Dendritic cell treated with granulocyte-macrophage colony-stimulating factor and Interleukin-4, amounts not matched to agents 40 ng/mL and 50 ng/mL, for 4 days (primary cell): ENCODE measurements around the gene FEM1B.
A peak's percentile ranks its signal among the peaks of the same experiment; 100 is the strongest.

Source experiments
- H3K27ac Mint-ChIP-seq: one replicate; pipeline ENCODE4 v1.8.0; 2022; ENCODE audit warnings: mild to moderate bottlenecking, mixed read lengths
- H3K27me3 Mint-ChIP-seq: one replicate; pipeline ENCODE4 v1.8.0; 2022; ENCODE audit warnings: mild to moderate bottlenecking, mixed read lengths
- H3K36me3 Mint-ChIP-seq: one replicate; pipeline ENCODE4 v1.8.0; 2022; ENCODE audit warnings: low read depth, mixed read lengths
- H3K4me1 Mint-ChIP-seq: one replicate; pipeline ENCODE4 v1.8.0; 2022; ENCODE audit warnings: low read depth, mixed read lengths
- H3K4me3 Mint-ChIP-seq: one replicate; pipeline ENCODE4 v1.8.0; 2022; ENCODE audit warnings: mild to moderate bottlenecking, moderate library complexity, mixed read lengths
- H3K9me3 Mint-ChIP-seq: one replicate; pipeline ENCODE4 v1.8.0; 2022; ENCODE audit warnings: mixed read lengths
- intact Hi-C: fragments of 100-400 bp; cut with micrococcal nuclease; formaldehyde crosslinking; loops from one replicate; pipeline ENCODE4 v1.15.0; 2022

FEM1B gene

DNA sequence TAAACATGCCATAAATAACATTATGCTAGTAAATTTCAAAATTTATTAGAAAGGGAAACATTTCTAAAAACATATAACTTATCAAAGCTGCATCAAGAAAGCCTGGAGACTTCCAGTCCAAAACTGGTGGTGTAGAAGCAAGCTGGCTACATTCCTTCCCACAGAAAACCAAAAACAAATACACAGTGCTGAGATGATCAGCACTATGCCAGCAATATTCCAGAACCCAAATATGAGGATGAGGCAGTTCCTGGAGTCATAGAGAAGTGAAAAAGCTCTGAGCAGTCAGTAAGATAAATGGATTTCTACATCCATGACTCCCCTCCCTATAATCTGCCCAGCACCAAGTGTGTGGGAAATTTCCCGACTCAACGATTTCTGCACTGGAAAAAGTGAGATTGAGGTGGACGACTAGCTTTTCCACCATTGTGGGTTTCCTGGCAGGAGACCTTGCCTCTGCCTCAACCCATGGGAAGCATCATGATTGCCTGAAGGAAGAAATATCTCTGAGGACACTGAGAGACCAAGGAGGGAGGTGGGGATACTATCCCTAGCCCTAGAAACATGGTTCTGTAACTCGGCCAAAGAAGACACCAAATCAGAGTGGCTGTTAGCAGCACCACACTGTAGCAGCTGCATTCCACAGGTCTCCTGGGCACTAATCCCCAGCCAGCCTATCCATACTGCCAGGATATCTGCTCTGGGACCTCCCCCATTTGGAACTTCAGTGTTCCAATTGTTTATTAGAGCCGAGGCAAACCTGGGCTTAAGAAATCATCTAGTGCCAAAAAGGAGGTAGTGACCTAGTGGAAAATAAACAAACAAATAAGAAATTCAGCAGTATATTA, 36.2 kb upstream of the FEM1B start:
- no peak overlapping the region for H3K4me3 Mint-ChIP-seq
- H3K36me3 Mint-ChIP-seq, result peaks cover 8% of the 10 kb centered on the region
- intact Hi-C loops, result no loop called here
- H3K27me3 Mint-ChIP-seq, result no peaks in the 10 kb centered on the region
- peaks cover 8% of the 10 kb centered on the region for H3K4me1 Mint-ChIP-seq
- no peak overlapping the region for H3K27ac Mint-ChIP-seq
- H3K9me3 Mint-ChIP-seq, result peaks cover 26% of the 10 kb centered on the region

DNA sequence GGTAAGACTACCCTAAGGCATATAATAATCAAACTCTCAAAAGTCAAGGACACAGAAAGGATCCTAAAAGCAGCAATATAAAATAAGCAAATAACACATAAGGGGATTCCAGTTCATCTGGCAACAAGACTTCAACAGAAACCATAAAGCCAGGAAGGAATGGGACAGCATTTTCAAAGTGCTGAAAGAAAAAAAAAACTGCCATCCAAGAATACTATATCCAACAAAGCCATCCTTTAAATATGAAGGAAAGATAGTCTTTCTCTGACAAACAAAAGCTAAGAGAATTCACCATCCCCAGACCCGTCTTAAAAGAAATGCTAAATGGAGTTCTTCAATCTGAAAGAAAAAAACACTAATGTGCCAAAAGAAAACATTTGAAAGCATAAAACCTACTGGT, 33.3 kb upstream of the FEM1B start:
- H3K36me3 Mint-ChIP-seq, result peaks cover 8% of the 10 kb centered on the region
- no peak overlapping the region for H3K4me3 Mint-ChIP-seq
- peaks cover 26% of the 10 kb centered on the region for H3K4me1 Mint-ChIP-seq
- peaks cover 26% of the 10 kb centered on the region for H3K9me3 Mint-ChIP-seq
- no peaks in the 10 kb centered on the region for H3K27me3 Mint-ChIP-seq
- intact Hi-C loops, result no loop called here
- H3K27ac Mint-ChIP-seq, result no peak overlapping the region

- peak overlapping the region; percentile 26 for H3K4me3 Mint-ChIP-seq
- peaks cover 15% of the 10 kb centered on the region for H3K9me3 Mint-ChIP-seq
- intact Hi-C loops, result no loop called here
- peak overlapping the region; percentile 32 for H3K27ac Mint-ChIP-seq
- H3K36me3 Mint-ChIP-seq, result peaks cover 8% of the 10 kb centered on the region
- no peaks in the 10 kb centered on the region for H3K27me3 Mint-ChIP-seq
- peaks cover 23% of the 10 kb centered on the region for H3K4me1 Mint-ChIP-seq
Observed at GRCh38 chr15:68249058-68249713, 28.4 kb upstream of the FEM1B start.

- Mint-ChIP-seq H3K36me3 (no peaks in the 10 kb centered on the region), H3K27ac (no peak overlapping the region), H3K9me3 (no peaks in the 10 kb centered on the region), H3K27me3 (no peaks in the 10 kb centered on the region), H3K4me1 (peaks cover 37% of the 10 kb centered on the region), H3K4me3 (no peak overlapping the region)
- intact Hi-C loops, result loop anchor here (1.0 to 10.0 kb wide), 3 partner anchors 53 to 422 kb away; no protein-coding TSS in a partner anchor
Observed at GRCh38 chr15:68252925-68253534, 24.5 kb upstream of the FEM1B start.

DNA sequence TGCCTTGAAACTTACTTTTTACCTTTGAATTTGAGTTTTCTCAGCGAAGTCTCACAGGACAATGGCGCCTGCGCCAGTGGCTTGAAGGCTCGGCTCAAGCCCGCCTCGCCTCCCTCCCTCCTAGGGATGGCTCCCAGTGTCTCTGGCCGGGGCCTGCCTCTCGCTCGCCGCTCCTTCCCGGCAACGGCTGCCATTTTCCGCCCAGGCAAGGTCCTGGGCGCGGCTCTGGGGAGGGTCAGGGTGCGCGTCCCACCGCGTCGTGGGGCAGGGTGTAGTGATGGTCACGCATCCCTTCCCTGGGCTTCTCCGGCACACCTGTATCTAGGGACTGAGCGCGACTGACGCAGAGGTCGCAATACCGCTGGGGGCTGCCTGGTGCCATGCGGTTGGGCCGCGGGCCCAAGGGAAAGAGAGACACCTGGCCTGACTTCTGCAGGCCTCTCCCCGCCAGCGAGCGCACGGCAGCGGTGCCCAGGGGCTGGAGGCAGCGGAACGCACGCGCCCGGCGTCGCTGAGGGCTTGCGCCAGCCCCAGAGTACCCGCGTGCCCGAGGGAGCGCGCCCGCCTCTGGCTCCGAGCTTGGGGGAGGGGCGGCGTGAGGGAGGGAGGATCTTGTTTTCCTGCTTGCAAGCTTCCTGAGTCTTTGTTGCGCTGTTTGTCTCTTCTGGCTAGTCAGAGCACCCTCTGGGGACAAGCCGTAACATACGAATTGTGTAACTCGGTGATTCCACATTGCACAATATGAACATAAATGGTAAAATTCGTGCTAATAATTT, 20.7 kb upstream of the FEM1B start:
- Mint-ChIP-seq H3K27ac (peak overlapping the region; percentile 87), H3K4me1 (peaks cover 21% of the 10 kb centered on the region), H3K4me3 (peak overlapping the region; percentile 78), H3K27me3 (peaks cover 1% of the 10 kb centered on the region), H3K36me3 (no peaks in the 10 kb centered on the region), H3K9me3 (no peaks in the 10 kb centered on the region)
- intact Hi-C loops, result loop anchor here (2.0 to 10.0 kb wide), 2 partner anchors 22 to 418 kb away; no protein-coding TSS in a partner anchor

- Mint-ChIP-seq H3K9me3 (no peaks in the 10 kb centered on the region), H3K27me3 (peaks cover 3% of the 10 kb centered on the region), H3K4me1 (peaks cover 21% of the 10 kb centered on the region), H3K4me3 (no peak overlapping the region), H3K36me3 (no peaks in the 10 kb centered on the region), H3K27ac (no peak overlapping the region)
- intact Hi-C loops, result loop anchor here (10.0 kb wide), 1 partner anchor 416 kb away; no protein-coding TSS in a partner anchor
Observed at GRCh38 chr15:68258692-68259091, 18.9 kb upstream of the FEM1B start.

DNA sequence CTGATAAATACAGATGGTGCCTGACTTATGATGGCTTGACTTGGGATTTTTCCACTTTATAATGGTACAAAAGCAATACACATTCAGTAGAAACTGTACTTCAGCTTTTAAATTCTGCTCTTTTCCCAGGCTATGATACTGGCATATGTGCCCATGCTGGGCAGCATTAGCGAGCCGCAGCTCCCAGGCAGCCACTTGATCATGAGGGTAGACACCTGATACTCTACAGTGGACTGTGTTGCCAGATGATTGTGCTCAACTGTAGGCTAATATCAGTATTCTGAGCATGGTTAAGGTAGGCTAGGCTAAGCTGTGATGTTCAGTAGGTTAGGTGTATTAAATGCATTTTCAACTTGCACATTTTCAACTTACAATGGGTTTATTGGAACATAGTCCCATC, 17.7 kb upstream of the FEM1B start:
- Mint-ChIP-seq H3K27ac (no peak overlapping the region), H3K27me3 (peaks cover 10% of the 10 kb centered on the region), H3K36me3 (no peaks in the 10 kb centered on the region), H3K9me3 (no peaks in the 10 kb centered on the region), H3K4me1 (peaks cover 19% of the 10 kb centered on the region), H3K4me3 (no peak overlapping the region)
- intact Hi-C loops, result loop anchor here (10.0 kb wide), 1 partner anchor 415 kb away; no protein-coding TSS in a partner anchor

GRCh38 chr15:68261241-68261640, 16.3 kb upstream of the FEM1B start:
- intact Hi-C loops, result no loop called here

GRCh38 chr15:68261980-68262379, 15.6 kb upstream of the FEM1B start:
- H3K27me3 Mint-ChIP-seq, result peaks cover 15% of the 10 kb centered on the region
- peaks cover 1% of the 10 kb centered on the region for H3K4me1 Mint-ChIP-seq
- no peaks in the 10 kb centered on the region for H3K9me3 Mint-ChIP-seq
- no peak overlapping the region for H3K4me3 Mint-ChIP-seq
- no peaks in the 10 kb centered on the region for H3K36me3 Mint-ChIP-seq
- intact Hi-C loops, result no loop called here
- no peak overlapping the region for H3K27ac Mint-ChIP-seq

More at GRCh38 chr15:68261241-68261640, 16.3 kb upstream of the FEM1B start:
- H3K27ac Mint-ChIP-seq, result no peak overlapping the region
- H3K36me3 Mint-ChIP-seq, result no peaks in the 10 kb centered on the region
- H3K9me3 Mint-ChIP-seq, result no peaks in the 10 kb centered on the region
- H3K4me1 Mint-ChIP-seq, result peaks cover 8% of the 10 kb centered on the region
- no peak overlapping the region for H3K4me3 Mint-ChIP-seq
- H3K27me3 Mint-ChIP-seq, result peaks cover 14% of the 10 kb centered on the region

GRCh38 chr15:68262514-68263356, 14.8 kb upstream of the FEM1B start:
- H3K4me1 Mint-ChIP-seq, result no peaks in the 10 kb centered on the region
- no peaks in the 10 kb centered on the region for H3K36me3 Mint-ChIP-seq
- no peak overlapping the region for H3K27ac Mint-ChIP-seq
- H3K4me3 Mint-ChIP-seq, result no peak overlapping the region
- H3K27me3 Mint-ChIP-seq, result peaks cover 20% of the 10 kb centered on the region
- intact Hi-C loops, result no loop called here
- no peaks in the 10 kb centered on the region for H3K9me3 Mint-ChIP-seq

DNA sequence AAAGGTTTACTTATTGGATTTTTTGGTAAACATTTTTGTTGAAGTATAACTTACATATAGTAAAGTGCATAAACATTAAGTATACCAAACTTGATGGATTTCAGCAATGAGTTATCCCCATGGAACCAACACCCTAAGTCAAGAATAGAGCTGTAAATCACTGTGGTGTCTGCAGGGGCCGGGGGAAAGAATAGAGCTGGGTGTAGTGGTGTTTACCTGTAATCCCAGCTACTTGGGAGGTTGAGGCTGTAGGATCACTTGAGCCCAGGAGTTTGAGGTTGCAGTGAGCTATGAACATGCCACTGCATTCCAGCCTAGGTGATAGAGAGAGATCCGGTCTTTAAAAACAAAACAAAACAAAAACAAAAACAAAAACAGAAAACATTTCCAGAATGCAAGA, 13.3 kb upstream of the FEM1B start:
- no peak overlapping the region for H3K4me3 Mint-ChIP-seq
- H3K27me3 Mint-ChIP-seq, result peaks cover 23% of the 10 kb centered on the region
- no peaks in the 10 kb centered on the region for H3K9me3 Mint-ChIP-seq
- H3K27ac Mint-ChIP-seq, result no peak overlapping the region
- no peaks in the 10 kb centered on the region for H3K36me3 Mint-ChIP-seq
- H3K4me1 Mint-ChIP-seq, result no peaks in the 10 kb centered on the region
- intact Hi-C loops, result no loop called here

DNA sequence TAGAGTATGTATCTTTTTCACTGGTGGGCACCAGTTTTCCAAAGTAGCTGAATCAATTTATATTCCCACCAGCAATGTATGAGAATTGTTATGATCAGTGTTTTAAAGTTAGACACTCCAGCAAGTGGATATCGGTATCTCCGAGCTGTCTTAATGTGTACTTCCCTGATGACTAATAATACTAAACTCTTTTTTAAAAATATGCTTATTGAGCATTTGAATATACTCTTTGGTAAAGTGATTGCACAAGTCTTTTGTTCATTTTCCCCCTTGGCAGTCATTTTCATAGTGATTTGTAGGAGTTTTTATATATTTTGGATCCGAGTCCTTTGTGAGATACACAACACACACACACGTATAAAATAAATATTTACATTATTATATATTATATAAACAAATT, 12.5 kb upstream of the FEM1B start:
- no peaks in the 10 kb centered on the region for H3K36me3 Mint-ChIP-seq
- H3K4me1 Mint-ChIP-seq, result no peaks in the 10 kb centered on the region
- no peaks in the 10 kb centered on the region for H3K9me3 Mint-ChIP-seq
- intact Hi-C loops, result no loop called here
- no peak overlapping the region for H3K4me3 Mint-ChIP-seq
- no peak overlapping the region for H3K27ac Mint-ChIP-seq
- H3K27me3 Mint-ChIP-seq, result peaks cover 24% of the 10 kb centered on the region

GRCh38 chr15:68265674-68266073, 11.9 kb upstream of the FEM1B start:
- Mint-ChIP-seq H3K27ac (no peak overlapping the region), H3K36me3 (no peaks in the 10 kb centered on the region), H3K4me3 (no peak overlapping the region), H3K9me3 (no peaks in the 10 kb centered on the region), H3K27me3 (peaks cover 23% of the 10 kb centered on the region), H3K4me1 (no peaks in the 10 kb centered on the region)
- intact Hi-C loops, result no loop called here
